ENCODE results near the gene GLT6D1. TPM values are rescaled to one million over a fixed set of nuclear protein-coding genes. Genes with fewer than 3 reads are reported as not detected.

GLT6D1 gene
- total RNA-seq, 1 donor from 2014 or later, result not detected

DNA sequence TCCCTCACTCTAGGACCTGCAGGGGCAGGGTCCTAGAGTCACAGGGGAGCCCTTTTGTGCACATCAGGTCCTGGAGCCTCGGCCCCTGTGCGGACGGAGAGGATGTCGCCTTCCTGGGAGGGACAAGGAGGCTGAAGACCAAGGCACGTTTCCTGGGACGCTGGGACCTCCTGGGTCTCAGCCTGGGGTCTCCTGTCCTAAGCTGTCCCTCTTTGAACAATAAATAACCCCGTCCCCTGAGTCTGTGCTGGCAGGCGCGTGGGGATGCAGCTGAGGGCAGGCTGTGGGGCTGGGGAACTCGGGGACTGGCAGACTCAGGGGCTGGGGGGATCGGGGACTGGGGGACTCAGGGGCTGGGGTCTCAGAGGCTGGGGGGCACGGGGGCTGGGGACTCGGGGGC lies 46.7 kb downstream of the GLT6D1 start:
- H3K27ac Mint-ChIP-seq (ENCODE audit: unreplicated experiment), result no peak overlapping the region
- H3K9me3 ChIP-seq (ENCODE audit: insufficient read depth, low read depth, low read length), result no peaks in the 10 kb centered on the region
- H3K27me3 Mint-ChIP-seq (ENCODE audit: low read depth, unreplicated experiment), result peaks cover 39% of the 10 kb centered on the region
- TF ChIP-seq, protein P1, sequence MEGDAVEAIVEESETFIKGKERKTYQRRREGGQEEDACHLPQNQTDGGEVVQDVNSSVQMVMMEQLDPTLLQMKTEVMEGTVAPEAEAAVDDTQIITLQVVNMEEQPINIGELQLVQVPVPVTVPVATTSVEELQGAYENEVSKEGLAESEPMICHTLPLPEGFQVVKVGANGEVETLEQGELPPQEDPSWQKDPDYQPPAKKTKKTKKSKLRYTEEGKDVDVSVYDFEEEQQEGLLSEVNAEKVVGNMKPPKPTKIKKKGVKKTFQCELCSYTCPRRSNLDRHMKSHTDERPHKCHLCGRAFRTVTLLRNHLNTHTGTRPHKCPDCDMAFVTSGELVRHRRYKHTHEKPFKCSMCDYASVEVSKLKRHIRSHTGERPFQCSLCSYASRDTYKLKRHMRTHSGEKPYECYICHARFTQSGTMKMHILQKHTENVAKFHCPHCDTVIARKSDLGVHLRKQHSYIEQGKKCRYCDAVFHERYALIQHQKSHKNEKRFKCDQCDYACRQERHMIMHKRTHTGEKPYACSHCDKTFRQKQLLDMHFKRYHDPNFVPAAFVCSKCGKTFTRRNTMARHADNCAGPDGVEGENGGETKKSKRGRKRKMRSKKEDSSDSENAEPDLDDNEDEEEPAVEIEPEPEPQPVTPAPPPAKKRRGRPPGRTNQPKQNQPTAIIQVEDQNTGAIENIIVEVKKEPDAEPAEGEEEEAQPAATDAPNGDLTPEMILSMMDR (IDR thresholded peaks at IDR 0.05; ENCODE audit: insufficient read depth, low read depth, low read length), result no peak
- no peak for TF ChIP-seq EZH2 (IDR thresholded peaks at IDR 0.05; ENCODE audit: insufficient read depth, low read length)
- H3K27me3 ChIP-seq (ENCODE audit: insufficient read depth, low read length), result peaks cover 4% of the 10 kb centered on the region
- H3K36me3 Mint-ChIP-seq (ENCODE audit: low read depth, unreplicated experiment), result no peaks in the 10 kb centered on the region
- no peaks in the 10 kb centered on the region for H4K20me1 ChIP-seq (ENCODE audit: insufficient read depth, low read length)
- no peaks in the 10 kb centered on the region for H3K79me2 ChIP-seq (ENCODE audit: insufficient read depth, low read length)
- no peaks in the 10 kb centered on the region for H3K4me1 ChIP-seq (ENCODE audit: insufficient read depth, low read length)
- H3K4me1 Mint-ChIP-seq (ENCODE audit: low read depth, unreplicated experiment), result no peaks in the 10 kb centered on the region
- no peak overlapping the region for H2AFZ ChIP-seq (ENCODE audit: low read depth, low read length)
- H3K4me3 ChIP-seq (ENCODE audit: insufficient read depth, low read depth, low read length), result no peak overlapping the region
- no peak overlapping the region for H3K9ac ChIP-seq (ENCODE audit: low read length)
- H3K4me2 ChIP-seq (ENCODE audit: low read length), result no peak overlapping the region
- no peaks in the 10 kb centered on the region for H3K36me3 ChIP-seq (ENCODE audit: insufficient read depth, low read length)
- peaks cover 8% of the 10 kb centered on the region for H3K9me3 Mint-ChIP-seq (ENCODE audit: unreplicated experiment)
- H3K27ac ChIP-seq (ENCODE audit: low read depth, low read length), result no peak overlapping the region
- no peak for DNase-seq (ENCODE audit: low read depth)
- H3K4me3 Mint-ChIP-seq (ENCODE audit: unreplicated experiment), result no peak overlapping the region
- FAIRE-seq, result no peak

DNA sequence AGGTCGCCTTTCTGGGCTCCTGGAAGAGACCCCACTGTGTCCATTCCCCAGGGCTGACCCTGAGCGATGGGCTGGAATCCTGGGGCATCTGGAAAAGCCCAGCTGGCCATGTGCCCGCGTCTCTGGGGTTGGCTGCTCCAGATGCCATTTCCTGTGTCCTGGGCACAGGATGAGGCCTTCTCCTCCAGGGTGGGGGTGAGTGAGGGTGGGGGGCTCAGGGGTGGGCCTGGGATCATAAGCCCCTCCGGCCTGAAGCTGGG lies 47.1 kb downstream of the GLT6D1 start:
- H3K27ac ChIP-seq (ENCODE audit: low read depth, low read length), result no peak overlapping the region
- Mint-ChIP-seq H3K36me3 (ENCODE audit: low read depth, unreplicated experiment) (no peaks in the 10 kb centered on the region), H3K9me3 (ENCODE audit: unreplicated experiment) (peaks cover 8% of the 10 kb centered on the region), H3K27me3 (ENCODE audit: low read depth, unreplicated experiment) (peaks cover 39% of the 10 kb centered on the region), H3K27ac (ENCODE audit: unreplicated experiment) (no peak overlapping the region), H3K4me1 (ENCODE audit: low read depth, unreplicated experiment) (no peaks in the 10 kb centered on the region), H3K4me3 (ENCODE audit: unreplicated experiment) (no peak overlapping the region)
- H3K9ac ChIP-seq (ENCODE audit: low read length), result no peak overlapping the region
- no peaks in the 10 kb centered on the region for H3K9me3 ChIP-seq (ENCODE audit: insufficient read depth, low read depth, low read length)
- H3K4me3 ChIP-seq (ENCODE audit: insufficient read depth, low read depth, low read length), result no peak overlapping the region
- H4K20me1 ChIP-seq (ENCODE audit: insufficient read depth, low read length), result no peaks in the 10 kb centered on the region
- DNase-seq (ENCODE audit: low read depth) (no peak), FAIRE-seq (no peak)
- no peaks in the 10 kb centered on the region for H3K79me2 ChIP-seq (ENCODE audit: insufficient read depth, low read length)
- no peaks in the 10 kb centered on the region for H3K36me3 ChIP-seq (ENCODE audit: insufficient read depth, low read length)
- H2AFZ ChIP-seq (ENCODE audit: low read depth, low read length), result no peak overlapping the region
- H3K27me3 ChIP-seq (ENCODE audit: insufficient read depth, low read length), result peaks cover 4% of the 10 kb centered on the region
- H3K4me1 ChIP-seq (ENCODE audit: insufficient read depth, low read length), result no peaks in the 10 kb centered on the region
- no peak overlapping the region for H3K4me2 ChIP-seq (ENCODE audit: low read length)
- TF ChIP-seq, protein P1 (IDR thresholded peaks at IDR 0.05; ENCODE audit: insufficient read depth, low read depth, low read length), result no peak
- no peak for TF ChIP-seq EZH2 (IDR thresholded peaks at IDR 0.05; ENCODE audit: insufficient read depth, low read length)

DNA sequence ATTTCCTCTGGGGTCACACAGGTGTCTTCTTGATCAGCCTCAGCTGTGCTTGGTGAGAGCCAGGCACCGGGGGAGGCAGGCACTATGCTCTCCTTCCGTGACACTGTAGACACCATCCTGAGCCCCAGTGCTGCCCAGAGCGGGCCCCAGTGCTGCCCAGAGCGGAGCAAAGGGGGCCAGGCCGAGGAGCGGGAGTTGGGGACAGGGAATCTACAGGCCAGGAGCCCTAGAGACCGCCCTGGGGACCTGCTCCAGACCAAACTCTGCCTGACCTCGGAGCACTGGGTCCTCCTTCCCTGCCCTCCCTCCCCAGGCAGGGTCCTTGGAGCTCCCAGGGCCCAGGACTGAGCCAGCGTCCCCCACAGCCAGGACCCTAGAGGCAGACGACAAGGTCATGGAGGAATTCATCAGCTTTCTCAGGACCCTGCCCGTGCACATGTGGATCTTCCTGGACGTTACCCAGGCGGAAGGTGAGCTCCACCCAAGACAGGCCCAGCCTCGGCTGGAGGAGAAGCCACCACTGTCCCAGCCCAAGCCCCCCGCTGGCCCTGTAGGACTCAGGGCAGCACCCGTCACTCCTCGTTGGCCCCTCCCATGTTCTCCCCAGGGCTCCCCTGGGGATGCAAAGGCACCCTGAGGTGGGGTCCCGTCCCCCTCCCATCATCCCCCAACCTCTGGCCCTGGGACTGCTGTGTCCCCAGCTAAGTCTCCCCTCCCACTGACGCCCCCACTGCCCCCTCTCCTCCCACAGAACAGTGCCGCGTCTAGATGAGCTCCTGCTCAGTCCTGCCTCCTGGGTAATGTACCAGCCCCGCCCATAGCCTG lies 47.6 kb downstream of the GLT6D1 start:
- no peaks in the 10 kb centered on the region for H3K79me2 ChIP-seq (ENCODE audit: insufficient read depth, low read length)
- H3K27ac ChIP-seq (ENCODE audit: low read depth, low read length), result no peak overlapping the region
- H3K4me3 Mint-ChIP-seq (ENCODE audit: unreplicated experiment), result no peak overlapping the region
- H3K9me3 Mint-ChIP-seq (ENCODE audit: unreplicated experiment), result peaks cover 5% of the 10 kb centered on the region
- no peaks in the 10 kb centered on the region for H3K36me3 ChIP-seq (ENCODE audit: insufficient read depth, low read length)
- H4K20me1 ChIP-seq (ENCODE audit: insufficient read depth, low read length), result no peaks in the 10 kb centered on the region
- no peak for DNase-seq (ENCODE audit: low read depth)
- H3K27me3 Mint-ChIP-seq (ENCODE audit: low read depth, unreplicated experiment), result peaks cover 35% of the 10 kb centered on the region
- H3K4me1 Mint-ChIP-seq (ENCODE audit: low read depth, unreplicated experiment), result no peaks in the 10 kb centered on the region
- H3K4me3 ChIP-seq (ENCODE audit: insufficient read depth, low read depth, low read length), result no peak overlapping the region
- no peak overlapping the region for H3K9ac ChIP-seq (ENCODE audit: low read length)
- no peaks in the 10 kb centered on the region for H3K4me1 ChIP-seq (ENCODE audit: insufficient read depth, low read length)
- FAIRE-seq, result no peak
- peaks cover 4% of the 10 kb centered on the region for H3K27me3 ChIP-seq (ENCODE audit: insufficient read depth, low read length)
- no peaks in the 10 kb centered on the region for H3K36me3 Mint-ChIP-seq (ENCODE audit: low read depth, unreplicated experiment)
- no peak overlapping the region for H3K4me2 ChIP-seq (ENCODE audit: low read length)
- no peak overlapping the region for H2AFZ ChIP-seq (ENCODE audit: low read depth, low read length)
- TF ChIP-seq EZH2 (IDR thresholded peaks at IDR 0.05; ENCODE audit: insufficient read depth, low read length), result no peak
- TF ChIP-seq, protein P1 (IDR thresholded peaks at IDR 0.05; ENCODE audit: insufficient read depth, low read depth, low read length), result no peak
- no peak overlapping the region for H3K27ac Mint-ChIP-seq (ENCODE audit: unreplicated experiment)
- no peaks in the 10 kb centered on the region for H3K9me3 ChIP-seq (ENCODE audit: insufficient read depth, low read depth, low read length)

Data from astrocyte (in vitro differentiated cells and primary cell).